Measurements from ENCODE around the gene MRPS5. TPM values are rescaled to one million over a fixed set of nuclear protein-coding genes. Genes with fewer than 3 reads are reported as not detected.

Gene MRPS5
- total RNA-seq, 2 experiments from 2014 or later, result 93.0 to 96.1 TPM

DNA sequence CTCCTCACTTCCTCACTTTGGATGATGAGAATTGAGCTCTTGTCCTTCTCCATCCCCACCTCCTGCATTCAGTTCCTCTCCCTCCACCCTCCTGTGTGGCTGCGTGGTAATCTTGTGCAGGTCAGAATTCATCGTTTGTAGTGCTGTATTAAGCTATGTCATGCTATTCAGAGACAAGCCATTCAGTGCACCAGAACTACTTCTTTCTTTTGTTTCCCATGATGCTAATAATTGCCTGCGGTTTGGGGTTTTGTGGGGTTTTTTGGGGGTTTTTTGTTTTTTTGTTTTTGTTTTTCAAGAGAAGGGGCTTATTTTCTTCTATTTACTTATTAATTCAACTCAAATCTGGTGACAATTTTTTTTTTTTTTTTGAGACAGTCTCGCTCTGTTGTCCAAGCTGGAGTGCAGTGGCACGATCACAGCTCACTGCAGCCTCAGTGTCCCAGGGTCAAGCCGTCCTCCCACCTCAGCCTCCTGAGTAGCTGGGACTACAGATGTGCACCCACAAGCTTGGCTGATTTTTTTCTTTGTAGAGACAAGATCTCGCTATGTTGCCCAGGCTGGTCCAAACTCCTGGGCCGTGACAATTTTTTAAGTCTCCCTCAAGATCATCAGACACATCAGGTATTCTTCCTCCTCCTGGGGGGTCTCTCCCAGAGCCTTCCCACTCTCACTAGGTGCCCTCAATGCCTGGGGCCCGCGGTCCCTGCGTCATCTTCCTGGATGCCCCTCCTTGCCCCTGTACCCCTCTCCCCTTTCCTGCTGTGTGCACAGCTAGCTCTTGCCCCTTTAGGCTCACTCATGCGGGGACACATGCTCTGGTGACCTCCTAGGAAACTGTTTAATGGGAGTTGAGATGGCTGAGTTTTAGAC is 58.3 kb downstream of the MRPS5 start:
- Mint-ChIP-seq H3K9me3 (no peaks in the 10 kb centered on the region), H3K36me3 (ENCODE audit: low read depth) (no peaks in the 10 kb centered on the region), H3K27ac (peak overlapping the region; percentile 80), H3K4me3 (no peak overlapping the region), H3K27me3 (no peaks in the 10 kb centered on the region), H3K4me1 (ENCODE audit: low read depth) (peaks cover 27% of the 10 kb centered on the region)
- TF ChIP-seq CTCF (IDR thresholded peaks at IDR 0.05), result no peak
- DNase-seq (no peak), ATAC-seq (no peak)
- ChIA-PET CTCF (interaction anchor here (1.2 to 5.3 kb wide), 8 partner anchors 10 to 52 kb away, joined by 3 to 46 read pairs (median 22); partner anchors contain the start of gene MAL), POLR2A (interaction anchor here (0.9 to 4.0 kb wide), 4 partner anchors 7 to 28 kb away, joined by 3 to 37 read pairs (median 12); no protein-coding TSS in a partner anchor)
- intact Hi-C loops (cut with micrococcal nuclease), result no loop called here

- H3K27ac Mint-ChIP-seq, result peak overlapping the region; percentile 80
- ChIA-PET CTCF (interaction anchor here (1.5 to 5.3 kb wide), 5 partner anchors 9 to 52 kb away, joined by 9 to 46 read pairs (median 23); partner anchors contain the start of gene MAL), POLR2A (interaction anchor here (0.9 to 4.0 kb wide), 4 partner anchors 9 to 27 kb away, joined by 3 to 37 read pairs (median 11); no protein-coding TSS in a partner anchor)
- H3K4me1 Mint-ChIP-seq (ENCODE audit: low read depth), result peaks cover 27% of the 10 kb centered on the region
- TF ChIP-seq CTCF (IDR thresholded peaks at IDR 0.05), result no peak
- H3K4me3 Mint-ChIP-seq, result no peak overlapping the region
- H3K27me3 Mint-ChIP-seq, result no peaks in the 10 kb centered on the region
- ATAC-seq (peak; percentile 26), DNase-seq (no peak)
- H3K36me3 Mint-ChIP-seq (ENCODE audit: low read depth), result no peaks in the 10 kb centered on the region
- intact Hi-C loops (cut with micrococcal nuclease), result no loop called here
- no peaks in the 10 kb centered on the region for H3K9me3 Mint-ChIP-seq
Measured at GRCh38 chr2:95062242-95063085, 59.1 kb downstream of the MRPS5 start.

GRCh38 chr2:95061601-95062183 is 59.9 kb downstream of the MRPS5 start:
- Mint-ChIP-seq H3K4me3 (no peak overlapping the region), H3K27ac (peak overlapping the region; percentile 74), H3K4me1 (ENCODE audit: low read depth) (peaks cover 27% of the 10 kb centered on the region), H3K9me3 (no peaks in the 10 kb centered on the region), H3K27me3 (no peaks in the 10 kb centered on the region), H3K36me3 (ENCODE audit: low read depth) (no peaks in the 10 kb centered on the region)
- ChIA-PET CTCF (interaction anchor here (1.5 to 5.3 kb wide), 4 partner anchors 13 to 53 kb away, joined by 9 to 46 read pairs (median 22); partner anchors contain the start of gene MAL), POLR2A (interaction anchor here (1.3 to 4.0 kb wide), 3 partner anchors 8 to 22 kb away, joined by 3 to 37 read pairs (median 19); no protein-coding TSS in a partner anchor)
- peak; percentile 52 for DNase-seq
- ATAC-seq, result peak; percentile 83
- intact Hi-C loops (cut with micrococcal nuclease), result no loop called here
- no peak for TF ChIP-seq CTCF (IDR thresholded peaks at IDR 0.05)

DNA sequence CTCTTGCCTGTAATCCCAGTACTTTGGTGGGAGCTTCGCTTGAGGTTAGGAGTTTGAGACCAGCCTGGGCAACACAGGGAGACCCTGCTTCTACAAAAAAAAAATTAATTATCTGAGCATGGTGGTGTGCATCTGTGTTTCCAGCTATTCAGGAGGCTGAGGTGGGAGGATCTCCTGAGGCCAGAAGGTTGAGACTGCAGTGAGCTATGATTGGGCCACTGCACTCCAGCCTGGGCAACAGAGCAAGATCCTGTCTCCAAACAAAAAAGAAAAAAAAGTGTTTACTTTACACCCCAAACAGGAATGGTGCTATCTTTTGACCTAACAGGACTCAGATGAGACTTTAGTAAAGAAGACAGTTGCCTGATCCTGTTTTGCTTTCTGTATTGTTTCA is 60.5 kb downstream of the MRPS5 start:
- ATAC-seq (no peak), DNase-seq (no peak)
- H3K36me3 Mint-ChIP-seq (ENCODE audit: low read depth), result no peaks in the 10 kb centered on the region
- intact Hi-C loops (cut with micrococcal nuclease), result no loop called here
- H3K27ac Mint-ChIP-seq, result peak overlapping the region; percentile 47
- ChIA-PET POLR2A (interaction anchor here (0.8 to 4.0 kb wide), 4 partner anchors 7 to 38 kb away, joined by 3 to 37 read pairs (median 11); no protein-coding TSS in a partner anchor), CTCF (interaction anchor here (2.0 to 5.3 kb wide), 2 partner anchors 14 to 37 kb away, joined by 23 to 46 read pairs; partner anchors contain the start of gene MAL)
- peaks cover 30% of the 10 kb centered on the region for H3K4me1 Mint-ChIP-seq (ENCODE audit: low read depth)
- H3K27me3 Mint-ChIP-seq, result no peaks in the 10 kb centered on the region
- no peaks in the 10 kb centered on the region for H3K9me3 Mint-ChIP-seq
- TF ChIP-seq CTCF (IDR thresholded peaks at IDR 0.05), result no peak
- H3K4me3 Mint-ChIP-seq, result no peak overlapping the region

All from activated CD8-positive, alpha-beta T cell treated with anti-CD3 and anti-CD28 coated beads for 36 hours (primary cell).